ENCODE measurements around the gene TOMM7.

- no peak for TF ChIP-seq CTCF (IDR thresholded peaks at IDR 0.05)
- TF ChIP-seq POLR2A (IDR thresholded peaks at IDR 0.05) = no peak
These were observed 32.4 kb upstream of the TOMM7 start for GRCh38 chr7:22855049-22855392.
